SK-N-SH (cell line): ENCODE results near the gene TRIM22. TPM values are rescaled to one million over a fixed set of nuclear protein-coding genes. Genes with fewer than 3 reads are reported as not detected.

Experiments
- CTCF ChIA-PET: fragments of 300-600, 350-600 bp; formaldehyde crosslinking; extraction: SDS; loops from one replicate; lab custom pipeline; 2021; lab: Yijun Ruan, JAX
- POLR2A ChIA-PET: fragments of 350-600 bp; sonication (Branson Sonifier 250); formaldehyde crosslinking; extraction: SDS; loops from one replicate; lab custom pipeline; 2020; ENCODE audit warnings: antibody characterized with exemption, inconsistent platforms; lab: Yijun Ruan, JAX
- DNase-seq: peaks from one replicate; pipeline ENCODE4 v3.0.0; 2012
- H2AFZ ChIP-seq: fragments of 200-600 bp; sonication (generic); 2 replicates; pipeline ENCODE4 v1.8.1; 2016; ENCODE audit warnings: antibody characterized with exemption, mild to moderate bottlenecking, low read depth
- H3F3A ChIP-seq: fragments of 200-600 bp; sonication (generic); replicated peaks from 2 replicates; pipeline ENCODE3; 2016; ENCODE audit warnings: antibody characterized with exemption, mild to moderate bottlenecking; ENCODE audit not compliant: insufficient read depth
- H3K27ac ChIP-seq, 2 experiments: fragments of 200-500 bp in 1 of 2; fragments of 200-600 bp in 1 of 2; sonication (Bioruptor generic) in 1 of 2; sonication (generic), shearing (Covaris generic) in 1 of 2; 2 replicates each; pipeline versions ENCODE4 v1.5.1 to v1.6.1; 2014 to 2016; ENCODE audit warnings: low read depth in 2 of 2, inconsistent platforms in 1 of 2, low read length in 1 of 2, mild to moderate bottlenecking in 1 of 2, mixed read lengths in 1 of 2
- H3K27me3 ChIP-seq: fragments of 200-600 bp; sonication (generic), shearing (Covaris generic); 2 replicates; pipeline ENCODE4 v1.6.1; 2016; ENCODE audit warnings: mixed run types; ENCODE audit not compliant: insufficient read depth
- H3K36me3 ChIP-seq, 2 experiments: fragments of 200-500 bp in 1 of 2; fragments of 200-600 bp in 1 of 2; sonication (Bioruptor generic) in 1 of 2; sonication (generic) in 1 of 2; replicated peaks in 1 of 2; 2 replicates each; pipeline versions ENCODE3 to v1.5.1; 2014 to 2016; ENCODE audit warnings: low read length in 1 of 2, mild to moderate bottlenecking in 1 of 2; ENCODE audit not compliant: insufficient read depth in 2 of 2, control insufficient read depth in 1 of 2
- H3K4me1 ChIP-seq, 2 experiments: fragments of 200-500 bp in 1 of 2; fragments of 200-600 bp in 1 of 2; sonication (Bioruptor generic) in 1 of 2; sonication (generic), shearing (Covaris generic) in 1 of 2; 2 replicates each; pipeline versions ENCODE4 v1.5.1 to v1.6.1; 2014 to 2016; ENCODE audit warnings: low read depth in 1 of 2, low read length in 1 of 2, mixed run types in 1 of 2; ENCODE audit not compliant: insufficient read depth in 2 of 2, control insufficient read depth in 1 of 2
- H3K4me2 ChIP-seq: fragments of 200-600 bp; sonication (generic), shearing (Covaris generic); 2 replicates; pipeline ENCODE4 v1.6.1; 2017; ENCODE audit warnings: mixed run types
- H3K4me3 ChIP-seq, 2 experiments: fragments of 200-500 bp in 1 of 2; fragments of 200-600 bp in 1 of 2; sonication (Bioruptor generic) in 1 of 2; sonication (generic), shearing (Covaris generic) in 1 of 2; 2 replicates each; pipeline versions ENCODE4 v1.5.1 to v1.8.1; 2014 to 2016; ENCODE audit warnings: low read depth in 2 of 2, inconsistent platforms in 1 of 2, low read length in 1 of 2, mild to moderate bottlenecking in 1 of 2, mixed read lengths in 1 of 2, moderate library complexity in 1 of 2
- H3K79me2 ChIP-seq: fragments of 200-600 bp; sonication (generic); 2 replicates; pipeline ENCODE4 v1.8.1; 2017; ENCODE audit warnings: mild to moderate bottlenecking; ENCODE audit not compliant: insufficient read depth
- H3K9ac ChIP-seq: fragments of 200-600 bp; sonication (generic); 2 replicates; pipeline ENCODE4 v1.6.1; 2017; ENCODE audit warnings: mixed run types
- H3K9me2 ChIP-seq: fragments of 200-600 bp; sonication (generic); 2 replicates; pipeline ENCODE4 v1.6.1; 2017; ENCODE audit warnings: mixed run types
- H3K9me3 ChIP-seq: fragments of 200-600 bp; sonication (generic); 2 replicates; pipeline ENCODE4 v1.6.1; 2017; ENCODE audit warnings: mixed run types, mild to moderate bottlenecking, moderate library complexity
- H4K20me1 ChIP-seq: fragments of 200-600 bp; sonication (generic); 2 replicates; pipeline ENCODE4 v1.6.1; 2017; ENCODE audit warnings: mild to moderate bottlenecking, mixed run types; ENCODE audit not compliant: insufficient read depth
- ELF1 ChIP-seq: IDR thresholded peaks from 2 replicates; pipeline ENCODE4 v1.4.0; 2012
- EP300 ChIP-seq, 2 experiments: IDR thresholded peaks; 2 replicates each; pipeline versions ENCODE4 v1.4.0 to v1.6.1; 2012; ENCODE audit warnings: borderline replicate concordance in 1 of 2, low read depth in 1 of 2, low read length in 1 of 2
- EZH2phosphoT487 ChIP-seq: fragments of 200-600 bp; sonication (generic); IDR thresholded peaks from 2 replicates; pipeline ENCODE4 v1.6.1; 2017; ENCODE audit warnings: low read depth, mixed run types, mild to moderate bottlenecking, antibody characterized with exemption, moderate library complexity, borderline replicate concordance
- FOXJ3 ChIP-seq: sonication (generic); formaldehyde crosslinking; IDR thresholded peaks from 2 replicates; pipeline ENCODE4 v1.5.1; 2020; ENCODE audit warnings: mild to moderate bottlenecking, missing genetic modification reagents
- GABPA ChIP-seq: IDR thresholded peaks from 2 replicates; pipeline ENCODE4 v1.4.0; 2012; ENCODE audit warnings: low read depth, mild to moderate bottlenecking
- GATA2 ChIP-seq: sonication (generic); formaldehyde crosslinking; IDR thresholded peaks from 2 replicates; pipeline ENCODE4 v1.5.0; 2020; ENCODE audit warnings: mild to moderate bottlenecking, missing genetic modification reagents
- JUND ChIP-seq: IDR thresholded peaks from 2 replicates; pipeline ENCODE4 v1.4.0; 2012
- MXI1 ChIP-seq: IDR thresholded peaks from 2 replicates; pipeline ENCODE4 v1.6.1; 2012; ENCODE audit warnings: mild to moderate bottlenecking, low read depth, low read length, improper control_type of control experiment
- NFIC ChIP-seq: IDR thresholded peaks from 2 replicates; pipeline ENCODE4 v1.4.0; 2012; ENCODE audit warnings: borderline replicate concordance
- NRF1 ChIP-seq: IDR thresholded peaks from 2 replicates; pipeline ENCODE4 v1.6.1; 2012; ENCODE audit warnings: low read depth, mild to moderate bottlenecking, low read length
- POLR2AphosphoS5 ChIP-seq: IDR thresholded peaks from 2 replicates; pipeline ENCODE4 v1.6.1; 2012; ENCODE audit warnings: low read depth, low read length
- RAD21 ChIP-seq: IDR thresholded peaks from 2 replicates; pipeline ENCODE4 v1.6.1; 2012; ENCODE audit warnings: mild to moderate bottlenecking, low read length
- RCOR1 ChIP-seq: fragments of 150-350 bp; IDR thresholded peaks from 2 replicates; pipeline ENCODE4 v1.6.1; 2017; ENCODE audit warnings: antibody characterized with exemption, low read length
- RFX5 ChIP-seq: IDR thresholded peaks from 2 replicates; pipeline ENCODE4 v1.6.1; 2012; ENCODE audit warnings: mild to moderate bottlenecking, improper control_type of control experiment, low read length
- SIN3A ChIP-seq: IDR thresholded peaks from 2 replicates; pipeline ENCODE4 v1.6.1; 2012; ENCODE audit warnings: low read depth, mild to moderate bottlenecking, low read length, moderate library complexity, borderline replicate concordance
- TEAD4 ChIP-seq: IDR thresholded peaks from 2 replicates; pipeline ENCODE4 v1.4.0; 2012; ENCODE audit warnings: mild to moderate bottlenecking, borderline replicate concordance; ENCODE audit not compliant: insufficient read depth
- WGBS: methylation state at CpG from one replicate; pipeline ENCODE4 v1.1.6; 2017; ENCODE audit warnings: low lambda C conversion rate; 5-methylcytosine and 5-hydroxymethylcytosine counted together
- polyA plus RNA-seq, 3 experiments: library from polyadenylated mRNA; depleted of rRNA; stranded (reverse); fragments of >200 nt; gene quantifications; 2 replicates each; pipeline ENCODE4 v1.2.3, GENCODE V29; 2012
- TF ChIP-seq, protein P1 (sequence below): IDR thresholded peaks from 2 replicates; pipeline ENCODE4 v1.4.0; 2012; ENCODE audit warnings: low read depth, borderline replicate concordance
- TF ChIP-seq, protein P2 (sequence below): fragments of 150-350 bp; IDR thresholded peaks from 2 replicates; pipeline ENCODE4 v1.6.1; 2017; ENCODE audit warnings: antibody characterized with exemption, low read length, low read depth, borderline replicate concordance
- TF ChIP-seq, protein P3 (sequence below): IDR thresholded peaks from 2 replicates; pipeline ENCODE4 v1.4.0; 2012; ENCODE audit warnings: low read depth, borderline replicate concordance

TRIM22 gene
- polyA plus RNA-seq, 1 of the 3 experiments (the other 2 are of a cell fraction), result 47.1 TPM

DNA sequence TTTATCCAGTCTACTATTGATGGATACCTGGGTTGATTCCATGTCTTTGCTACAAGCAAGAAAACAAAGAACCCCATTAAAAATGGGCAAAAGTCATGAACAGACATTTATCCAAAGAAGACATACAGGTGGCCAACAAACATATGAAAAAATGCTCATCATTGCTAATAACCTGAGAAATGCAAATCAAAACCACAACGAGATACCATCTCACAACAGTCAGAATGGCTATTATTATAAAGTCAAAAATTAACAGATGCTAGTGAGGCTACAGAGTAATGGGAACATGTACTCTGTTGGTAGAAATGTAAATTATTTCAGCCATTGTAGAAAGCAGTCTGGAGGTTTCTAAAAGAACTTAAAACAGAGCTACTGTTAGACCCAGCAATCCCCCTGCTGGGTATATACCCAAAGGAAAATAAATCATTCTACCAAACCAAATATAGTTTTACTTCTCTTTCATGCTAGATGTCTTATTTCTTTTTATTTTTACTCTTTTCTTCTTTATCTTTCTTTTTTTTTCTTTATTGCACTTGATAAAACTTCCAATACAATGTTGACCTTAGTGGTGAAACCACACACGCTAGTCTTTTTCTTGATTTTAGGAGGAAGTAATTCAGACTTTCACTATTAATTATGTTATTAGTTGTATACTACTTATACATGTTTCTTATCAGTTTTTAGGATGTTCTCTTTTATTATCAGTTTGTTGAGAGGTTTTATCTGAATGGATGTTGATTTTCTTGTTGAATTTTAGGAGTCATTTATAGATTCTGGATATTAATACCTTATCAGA is 14.3 kb downstream of the TRIM22 start:
- H3K79me2 ChIP-seq, result no peaks in the 10 kb centered on the region
- H3K9ac ChIP-seq, result no peak overlapping the region
- no peak overlapping the region for H2AFZ ChIP-seq
- H3K9me3 ChIP-seq, result no peaks in the 10 kb centered on the region
- no peaks in the 10 kb centered on the region for H3K9me2 ChIP-seq
- no peak overlapping the region for H3K4me2 ChIP-seq
- TF ChIP-seq NRF1, result no peak
- TF ChIP-seq, protein P1, sequence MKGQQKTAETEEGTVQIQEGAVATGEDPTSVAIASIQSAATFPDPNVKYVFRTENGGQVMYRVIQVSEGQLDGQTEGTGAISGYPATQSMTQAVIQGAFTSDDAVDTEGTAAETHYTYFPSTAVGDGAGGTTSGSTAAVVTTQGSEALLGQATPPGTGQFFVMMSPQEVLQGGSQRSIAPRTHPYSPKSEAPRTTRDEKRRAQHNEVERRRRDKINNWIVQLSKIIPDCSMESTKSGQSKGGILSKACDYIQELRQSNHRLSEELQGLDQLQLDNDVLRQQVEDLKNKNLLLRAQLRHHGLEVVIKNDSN, result no peak
- no peak for TF ChIP-seq NFIC
- no peak for TF ChIP-seq FOXJ3
- TF ChIP-seq, protein P2, sequence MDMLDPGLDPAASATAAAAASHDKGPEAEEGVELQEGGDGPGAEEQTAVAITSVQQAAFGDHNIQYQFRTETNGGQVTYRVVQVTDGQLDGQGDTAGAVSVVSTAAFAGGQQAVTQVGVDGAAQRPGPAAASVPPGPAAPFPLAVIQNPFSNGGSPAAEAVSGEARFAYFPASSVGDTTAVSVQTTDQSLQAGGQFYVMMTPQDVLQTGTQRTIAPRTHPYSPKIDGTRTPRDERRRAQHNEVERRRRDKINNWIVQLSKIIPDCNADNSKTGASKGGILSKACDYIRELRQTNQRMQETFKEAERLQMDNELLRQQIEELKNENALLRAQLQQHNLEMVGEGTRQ, result no peak
- no peak for TF ChIP-seq MXI1
- no peak for TF ChIP-seq GABPA
- TF ChIP-seq RAD21, result no peak
- no peak for TF ChIP-seq RFX5
- TF ChIP-seq, protein P3, sequence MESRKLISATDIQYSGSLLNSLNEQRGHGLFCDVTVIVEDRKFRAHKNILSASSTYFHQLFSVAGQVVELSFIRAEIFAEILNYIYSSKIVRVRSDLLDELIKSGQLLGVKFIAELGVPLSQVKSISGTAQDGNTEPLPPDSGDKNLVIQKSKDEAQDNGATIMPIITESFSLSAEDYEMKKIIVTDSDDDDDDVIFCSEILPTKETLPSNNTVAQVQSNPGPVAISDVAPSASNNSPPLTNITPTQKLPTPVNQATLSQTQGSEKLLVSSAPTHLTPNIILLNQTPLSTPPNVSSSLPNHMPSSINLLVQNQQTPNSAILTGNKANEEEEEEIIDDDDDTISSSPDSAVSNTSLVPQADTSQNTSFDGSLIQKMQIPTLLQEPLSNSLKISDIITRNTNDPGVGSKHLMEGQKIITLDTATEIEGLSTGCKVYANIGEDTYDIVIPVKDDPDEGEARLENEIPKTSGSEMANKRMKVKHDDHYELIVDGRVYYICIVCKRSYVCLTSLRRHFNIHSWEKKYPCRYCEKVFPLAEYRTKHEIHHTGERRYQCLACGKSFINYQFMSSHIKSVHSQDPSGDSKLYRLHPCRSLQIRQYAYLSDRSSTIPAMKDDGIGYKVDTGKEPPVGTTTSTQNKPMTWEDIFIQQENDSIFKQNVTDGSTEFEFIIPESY, result no peak
- no peak for TF ChIP-seq POLR2AphosphoS5
- no peak for TF ChIP-seq TEAD4
- TF ChIP-seq EP300 (IDR thresholded peaks at IDR 0.05; ENCODE audit: borderline replicate concordance in 1 of 2, low read depth in 1 of 2, low read length in 1 of 2), result no peak
- no peak for TF ChIP-seq JUND
- no peak for TF ChIP-seq EZH2phosphoT487
- TF ChIP-seq GATA2 (CRISPR knock-in tag), result no peak
- TF ChIP-seq RCOR1, result no peak
- no peak for TF ChIP-seq SIN3A
- no peak for TF ChIP-seq ELF1
- DNase-seq, result no peak
- H3K27ac ChIP-seq, result no peak overlapping the region
- CTCF ChIA-PET, result no interaction called here
- H3K4me1 ChIP-seq, result no peaks in the 10 kb centered on the region
- no peaks in the 10 kb centered on the region for H4K20me1 ChIP-seq
- peaks cover 4% of the 10 kb centered on the region for H3F3A ChIP-seq
- POLR2A ChIA-PET, result no interaction called here
- 50% methylated on average over 2 of the region's 2 CpGs for WGBS
- H3K4me3 ChIP-seq, result no peak overlapping the region
- H3K36me3 ChIP-seq, result peaks cover 36 to 52% of the 10 kb centered on the region in 2 experiments
- H3K27me3 ChIP-seq, result no peaks in the 10 kb centered on the region
